Measurements from ENCODE around the gene SERINC3.

Gene SERINC3

DNA sequence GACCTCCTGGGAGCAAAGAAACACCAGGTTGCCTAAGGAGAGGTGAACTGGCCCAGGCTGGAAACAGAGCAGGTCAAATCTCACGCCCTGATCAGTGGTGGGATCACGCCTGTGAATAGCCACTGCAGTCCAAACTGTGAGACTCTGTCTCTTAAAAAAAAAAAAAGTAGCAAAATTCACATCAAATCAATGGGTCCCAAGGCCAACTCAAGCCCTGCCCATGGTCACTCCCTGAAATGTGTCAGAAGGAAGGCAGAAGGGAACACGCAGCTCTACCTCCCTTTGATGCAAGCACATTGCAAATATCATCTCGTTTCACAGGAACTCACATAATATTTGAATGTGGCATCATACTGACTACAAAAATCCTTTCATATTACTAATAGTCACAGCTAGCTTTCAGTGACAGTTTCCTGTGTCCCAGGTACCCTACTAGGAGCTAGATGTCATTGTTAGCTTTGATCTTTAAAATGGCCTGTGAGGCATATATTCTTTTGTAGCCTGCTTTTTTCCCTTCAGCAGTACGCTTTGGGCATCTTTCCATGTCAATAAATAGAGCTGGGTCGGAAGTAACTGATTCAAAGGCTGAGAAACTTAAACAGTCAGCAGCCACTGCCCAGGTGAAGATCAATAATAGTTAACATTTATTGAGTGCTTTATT is 60.6 kb downstream of the SERINC3 start:
- DNase-seq, result no peak

DNA sequence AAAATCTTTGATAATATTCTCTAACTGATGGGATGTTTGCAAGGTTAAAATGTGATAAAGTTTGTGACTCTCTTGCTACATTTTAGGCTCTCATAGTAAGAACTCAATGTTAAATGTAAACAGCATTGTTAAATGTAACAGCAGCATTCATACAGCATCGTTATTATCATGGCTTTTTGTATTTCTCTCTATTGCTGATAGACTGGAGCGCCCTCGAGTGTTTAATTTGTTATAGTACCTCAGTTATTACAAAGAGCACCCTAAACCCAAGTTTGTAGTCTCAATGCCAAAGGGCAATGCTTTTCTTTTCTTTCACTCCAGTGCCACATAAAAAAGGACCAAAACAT is 61.1 kb downstream of the SERINC3 start:
- peak; percentile 29 for DNase-seq

DNA sequence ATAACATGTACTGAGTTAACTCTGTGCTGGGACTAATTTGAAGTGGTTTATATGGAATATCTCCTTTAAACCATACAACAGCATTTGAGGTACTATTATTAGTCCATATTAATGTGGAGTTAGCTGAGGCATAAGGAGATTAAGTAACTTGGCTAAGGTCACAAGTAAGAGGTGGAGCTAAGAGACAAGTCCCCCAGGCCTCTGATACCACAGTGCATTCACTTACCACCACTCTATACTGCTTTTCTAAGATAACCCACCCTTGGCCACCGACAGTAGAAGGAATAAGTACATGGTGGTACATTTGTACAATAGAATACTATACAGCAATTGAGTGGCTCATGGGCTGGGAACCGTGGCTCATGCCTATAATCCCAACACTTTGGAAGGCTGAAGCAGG is 62.6 kb downstream of the SERINC3 start:
- no peak for DNase-seq

DNA sequence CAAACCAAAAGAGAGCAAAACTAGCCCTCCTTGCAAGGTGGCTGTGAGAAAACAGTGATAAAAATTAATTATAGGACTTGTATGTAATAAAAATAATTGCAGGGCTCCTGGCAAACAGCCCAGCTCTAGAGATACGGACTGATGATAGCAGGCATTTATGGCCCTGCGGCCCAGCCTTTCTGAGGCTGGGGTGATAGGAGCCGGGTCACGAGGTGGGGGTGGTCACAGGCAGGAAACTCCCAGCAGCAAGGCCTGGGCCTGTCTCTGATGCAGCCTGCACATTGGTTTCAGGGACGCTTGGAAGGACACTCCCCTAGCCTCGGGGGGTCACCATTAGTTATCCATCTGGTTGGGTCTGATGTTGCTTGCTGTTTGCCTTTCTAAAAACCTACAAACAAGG is 64.9 kb downstream of the SERINC3 start:
- no peak for DNase-seq

DNA sequence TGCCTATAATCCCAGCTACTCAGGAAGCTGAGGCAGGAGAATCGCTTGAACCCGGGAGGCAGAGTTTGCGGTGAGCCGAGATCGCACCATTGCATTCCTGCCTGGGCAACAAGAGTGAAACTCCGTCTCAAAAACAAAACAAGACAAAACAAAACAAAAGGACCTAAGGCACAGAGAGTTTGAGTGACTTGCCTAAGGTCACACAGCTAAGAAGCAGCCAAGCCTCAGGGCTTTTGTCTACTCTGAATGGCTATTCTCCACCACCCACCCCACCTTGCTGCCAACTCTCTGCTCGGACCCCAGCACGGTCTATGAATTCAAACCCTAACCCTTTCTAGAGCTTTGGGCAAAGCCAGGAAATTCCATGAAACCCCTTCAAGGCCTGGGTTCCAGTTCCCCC is 65.3 kb downstream of the SERINC3 start:
- no peak for DNase-seq

DNA sequence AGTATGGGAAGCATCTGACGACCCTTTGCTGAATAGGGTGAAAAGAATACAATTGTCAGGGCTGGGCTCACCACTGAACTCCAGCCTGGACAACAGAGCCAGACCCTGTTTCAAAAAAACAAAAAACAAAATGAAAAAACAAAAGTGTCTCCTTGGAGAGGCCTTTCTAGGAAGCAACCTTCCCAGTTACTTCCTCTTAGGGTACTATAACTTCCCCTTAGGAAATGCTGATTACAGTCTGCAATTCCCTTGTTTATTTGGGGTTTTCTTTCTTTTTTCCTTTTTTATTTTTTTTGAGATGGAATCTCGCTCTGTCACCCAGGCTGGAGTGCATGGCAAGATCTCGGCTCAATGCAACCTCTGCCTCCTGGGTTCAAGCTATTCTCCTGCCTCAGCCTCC is 66.7 kb downstream of the SERINC3 start:
- no peak for DNase-seq

DNA sequence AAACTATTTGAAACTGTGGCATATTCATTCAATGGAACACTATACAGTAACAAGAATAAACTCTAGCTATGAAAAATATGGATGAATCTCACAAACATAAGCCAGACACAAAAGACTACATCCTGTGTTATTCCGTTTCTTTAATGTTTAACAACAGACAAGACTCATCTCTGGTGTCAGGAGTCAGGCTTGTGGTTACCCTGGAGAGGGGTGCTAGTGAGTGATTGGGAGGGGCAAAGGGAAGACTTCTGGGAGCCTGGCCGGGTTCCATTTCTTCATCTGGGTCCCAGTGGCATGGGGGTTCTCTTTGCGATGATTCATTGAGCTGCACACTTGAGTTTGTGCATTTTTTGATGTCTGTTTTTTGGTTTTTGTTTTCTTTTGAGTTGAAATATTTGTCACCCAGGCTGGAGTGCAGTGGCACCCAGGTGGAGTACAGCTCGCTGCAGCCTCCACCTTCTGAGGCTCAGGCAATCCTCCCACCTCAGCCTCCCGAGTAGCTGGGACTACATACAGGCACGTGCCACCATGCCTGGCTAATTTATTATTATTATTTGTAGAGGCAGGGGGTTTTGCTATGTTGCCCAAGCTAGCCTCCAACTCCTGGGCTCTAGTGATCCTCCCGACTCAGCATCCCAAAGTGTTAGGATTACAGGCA is 67.4 kb downstream of the SERINC3 start:
- peak; percentile 12 for DNase-seq

DNA sequence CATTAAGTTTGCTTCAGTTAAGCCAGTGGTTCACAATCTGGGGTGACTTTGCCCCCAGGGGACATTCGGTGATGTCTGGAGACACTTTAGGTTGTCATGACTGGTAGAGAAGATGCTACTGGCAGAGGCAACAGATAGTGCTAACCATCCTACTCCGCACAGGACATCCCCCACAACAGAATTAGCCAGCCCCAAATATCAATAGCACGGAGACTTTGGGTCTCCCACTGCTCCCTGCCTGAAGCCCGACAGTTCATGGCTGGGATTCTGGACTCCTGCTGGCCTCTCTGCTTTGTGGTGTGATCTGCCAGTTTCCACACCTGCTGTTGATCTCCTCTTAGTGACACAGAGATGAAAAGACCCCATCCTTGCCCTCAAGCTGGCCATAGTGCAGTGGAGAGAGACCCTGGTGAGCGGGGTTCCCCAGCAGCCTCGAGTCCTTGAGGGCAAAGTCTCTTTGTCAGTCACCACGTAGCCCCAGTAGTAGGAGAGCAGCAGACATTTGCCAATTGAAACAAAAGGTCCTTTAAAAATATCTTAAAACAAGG is 70.9 kb downstream of the SERINC3 start:
- DNase-seq, result no peak

DNA sequence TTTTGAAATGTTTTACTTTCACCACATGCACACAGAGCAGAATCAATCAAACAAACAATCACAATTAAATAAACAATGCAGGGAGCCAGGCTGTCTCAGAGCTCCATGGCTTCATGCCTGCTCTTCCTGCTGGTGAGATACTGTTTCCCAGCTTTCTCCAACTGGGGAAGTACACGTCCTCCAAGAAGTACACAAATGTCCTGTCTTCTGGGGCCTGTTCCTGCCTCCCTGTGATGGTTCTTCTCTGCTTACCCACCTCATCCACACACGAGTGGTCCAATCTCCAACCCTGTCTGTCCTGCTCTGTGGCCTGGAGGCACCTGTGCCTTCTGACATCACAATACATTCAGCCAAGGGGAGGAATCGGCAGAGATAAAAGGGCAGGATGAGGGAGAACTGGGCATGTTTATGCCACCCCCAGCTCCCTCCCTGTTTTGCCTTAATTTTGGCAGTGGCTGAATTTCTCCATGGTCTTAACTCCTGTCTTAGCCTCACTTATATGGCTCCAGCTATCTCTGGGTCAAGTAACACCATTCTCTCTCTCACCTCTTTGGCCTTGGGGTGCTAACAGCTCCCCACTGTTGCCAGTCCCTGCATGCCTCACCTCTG is 71.5 kb downstream of the SERINC3 start:
- no peak for DNase-seq

DNA sequence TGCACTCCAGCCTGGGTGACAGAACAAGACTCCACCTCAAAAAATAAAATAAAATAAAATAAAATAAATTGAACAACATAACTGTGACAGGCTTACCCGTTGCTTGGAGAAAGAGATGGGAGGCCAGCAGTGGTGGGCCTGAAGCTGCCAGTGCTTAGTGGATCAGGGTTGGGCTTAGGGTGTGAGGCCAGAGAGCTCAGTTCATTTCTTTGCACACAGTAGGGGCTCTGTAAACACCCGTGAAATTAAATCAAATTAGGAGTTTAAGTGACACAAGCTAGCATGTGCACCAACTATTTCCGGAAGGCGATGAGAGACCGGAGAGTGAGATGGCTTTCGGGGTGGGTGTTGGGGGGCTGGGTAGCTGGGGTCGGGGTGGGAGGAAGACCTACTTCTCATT is 72.0 kb downstream of the SERINC3 start:
- DNase-seq, result no peak

DNA sequence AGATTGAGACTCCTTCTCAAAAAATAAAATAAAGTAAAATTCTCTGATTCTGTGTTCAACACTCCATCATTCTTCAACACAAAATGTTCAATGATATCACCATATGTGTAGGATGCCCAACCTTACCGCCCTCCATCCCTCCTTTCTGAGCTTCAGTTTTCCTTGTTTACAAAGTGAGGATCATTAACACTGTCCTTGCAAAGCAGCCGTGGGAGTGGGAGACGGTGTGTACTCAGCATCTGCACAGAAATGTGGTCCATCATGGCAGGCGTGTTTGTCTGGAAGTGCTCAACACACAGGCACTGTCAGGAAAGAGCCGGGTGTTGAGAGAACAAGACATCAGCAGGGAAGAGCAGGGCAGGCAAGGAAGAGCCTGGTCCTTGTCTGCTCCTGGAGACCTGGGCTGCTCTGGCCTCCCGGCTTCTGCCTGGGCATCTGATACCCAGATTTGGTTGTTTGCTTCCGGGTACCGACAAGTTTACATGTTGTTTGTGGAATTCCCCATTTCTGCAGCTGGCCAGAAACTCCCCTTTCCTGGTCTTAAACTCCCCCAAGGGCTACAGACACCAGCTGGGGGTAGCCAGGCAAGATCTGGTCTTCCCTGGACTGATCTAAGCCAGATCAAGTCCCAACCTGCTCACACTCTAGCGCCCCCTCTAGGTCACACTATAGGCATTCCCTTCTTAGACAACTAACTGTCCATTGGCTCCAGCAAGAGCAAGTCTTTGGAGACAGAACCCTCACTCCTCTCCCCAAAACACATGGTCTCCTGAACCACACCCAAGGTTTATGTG is 72.9 kb downstream of the SERINC3 start:
- DNase-seq, result peak; percentile 4

DNA sequence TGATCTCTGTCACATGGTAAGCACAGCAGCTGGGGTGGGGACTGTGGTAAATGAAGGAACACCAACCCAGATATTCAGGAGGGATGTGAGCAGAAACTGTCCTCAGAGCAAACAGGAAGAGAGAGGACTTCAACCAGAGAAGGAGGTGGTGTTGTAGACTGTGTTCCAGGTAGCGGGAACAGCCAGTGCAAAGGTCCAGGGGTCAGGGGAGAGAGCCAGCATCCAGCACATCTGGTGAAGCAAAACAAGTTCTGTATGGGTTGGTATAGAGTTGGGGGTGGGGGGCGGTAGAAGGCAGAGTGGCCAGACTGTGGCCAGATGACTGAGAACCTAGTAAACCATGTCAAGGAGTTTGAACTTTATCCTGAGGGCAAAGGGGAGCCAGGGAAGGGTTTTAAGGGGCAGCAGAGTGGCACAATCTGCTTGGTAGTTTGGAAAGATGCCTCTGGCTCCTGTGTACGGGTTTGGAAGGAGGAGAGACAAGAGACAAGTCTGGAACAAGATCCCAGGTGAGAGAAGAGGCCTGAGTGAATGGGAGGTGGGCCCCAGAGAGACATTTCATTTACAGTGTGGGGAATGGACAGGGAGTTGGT is 73.9 kb downstream of the SERINC3 start:
- DNase-seq, result no peak
